ENCODE data around the gene PTCD3.

The PTCD3 gene

DNA sequence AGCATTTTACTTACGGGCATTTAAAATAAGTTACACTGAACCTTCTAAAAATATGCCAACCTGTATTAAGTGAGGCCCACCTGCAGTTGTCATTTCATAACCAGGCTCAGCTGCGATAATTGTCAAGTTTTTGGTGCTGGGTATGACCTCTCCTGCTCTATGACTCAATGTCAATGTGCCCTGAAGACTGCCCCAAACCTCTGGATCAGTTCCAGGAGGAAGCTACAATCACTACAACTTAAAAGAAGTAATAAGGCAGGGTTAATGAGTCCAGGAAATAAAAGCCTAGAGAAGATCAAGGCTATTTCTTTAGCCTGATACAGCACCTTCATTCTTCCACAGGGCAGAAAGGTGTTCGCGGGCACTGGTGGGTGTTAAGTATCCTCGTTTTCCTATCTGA lies 23.3 kb upstream of the PTCD3 start:
- Histone ChIP-seq H3K9me3 (ENCODE audit: control insufficient read depth, insufficient read depth, low read length) (no peaks in the 10 kb centered on the region), H3K4me3 (ENCODE audit: low read length) (no peak overlapping the region), H3K27ac (ENCODE audit: low read length) (no peak overlapping the region), H3K36me3 (ENCODE audit: control insufficient read depth, insufficient read depth, low read length) (peaks cover 26% of the 10 kb centered on the region; the same call in 1 of the 2 replicates), H3K4me1 (ENCODE audit: control insufficient read depth, insufficient read depth, low read length) (no peaks in the 10 kb centered on the region), H3K27me3 (ENCODE audit: control insufficient read depth, insufficient read depth, low read length) (no peaks in the 10 kb centered on the region)
- WGBS (ENCODE audit: insufficient coverage, insufficient read length): no CpG with 5 or more reads among the region's 5 CpGs
- DNase-seq (ENCODE audit: low read depth, low spot score): no peak

DNA sequence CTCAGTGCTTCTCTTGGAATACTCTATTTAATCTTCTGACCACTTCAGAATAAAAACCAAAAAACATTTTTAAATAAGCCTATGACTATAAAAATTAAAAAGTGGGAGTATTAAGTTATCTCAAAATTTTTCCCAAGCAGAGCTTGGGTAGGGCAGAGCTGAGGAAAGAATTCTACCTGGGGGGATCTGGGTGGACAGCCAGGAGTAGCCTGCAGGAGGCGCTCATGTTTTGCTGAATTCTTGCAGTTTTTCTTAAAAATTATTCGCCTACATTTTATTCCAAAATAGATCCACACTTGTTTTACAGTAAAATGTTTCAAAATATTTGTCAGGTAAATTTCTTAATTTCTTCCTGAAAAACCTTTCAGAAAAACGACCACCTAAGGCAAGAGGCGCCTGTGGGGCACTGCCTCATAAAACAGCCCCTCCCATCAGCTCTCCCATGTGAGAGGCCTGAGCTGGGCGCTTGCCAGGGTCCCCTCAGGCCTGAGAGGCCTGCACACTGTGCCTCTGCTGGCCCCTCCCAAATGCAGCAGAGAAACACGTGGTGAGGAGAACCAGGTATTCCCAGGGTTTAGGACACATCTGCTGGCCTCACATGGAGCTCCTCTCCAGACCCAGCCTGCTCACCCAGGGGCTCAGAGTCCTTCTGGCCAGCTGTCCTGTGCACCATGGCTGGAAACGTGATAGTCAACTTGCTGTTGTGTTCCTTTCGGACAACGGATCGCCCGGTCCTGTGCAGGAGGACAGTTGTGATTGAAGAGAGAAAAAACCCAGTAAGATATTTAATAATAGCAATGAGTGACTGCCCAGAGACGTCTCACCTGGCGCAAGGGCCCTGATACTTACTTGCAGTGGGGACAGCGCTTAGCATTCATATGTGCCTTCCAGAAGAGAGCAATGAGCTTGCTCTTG lies 17.8 kb upstream of the PTCD3 start:
- Histone ChIP-seq H3K9me3 (ENCODE audit: control insufficient read depth, insufficient read depth, low read length) (no peaks in the 10 kb centered on the region), H3K27me3 (ENCODE audit: control insufficient read depth, insufficient read depth, low read length) (no peaks in the 10 kb centered on the region), H3K36me3 (ENCODE audit: control insufficient read depth, insufficient read depth, low read length) (peaks cover 16% of the 10 kb centered on the region; the same call in 1 of the 2 replicates), H3K27ac (ENCODE audit: low read length) (no peak overlapping the region), H3K4me3 (ENCODE audit: low read length) (no peak overlapping the region), H3K4me1 (ENCODE audit: control insufficient read depth, insufficient read depth, low read length) (no peaks in the 10 kb centered on the region)
- no peak for DNase-seq (ENCODE audit: low read depth, low spot score)
- WGBS (ENCODE audit: insufficient coverage, insufficient read length): no CpG with 5 or more reads among the region's 14 CpGs

DNA sequence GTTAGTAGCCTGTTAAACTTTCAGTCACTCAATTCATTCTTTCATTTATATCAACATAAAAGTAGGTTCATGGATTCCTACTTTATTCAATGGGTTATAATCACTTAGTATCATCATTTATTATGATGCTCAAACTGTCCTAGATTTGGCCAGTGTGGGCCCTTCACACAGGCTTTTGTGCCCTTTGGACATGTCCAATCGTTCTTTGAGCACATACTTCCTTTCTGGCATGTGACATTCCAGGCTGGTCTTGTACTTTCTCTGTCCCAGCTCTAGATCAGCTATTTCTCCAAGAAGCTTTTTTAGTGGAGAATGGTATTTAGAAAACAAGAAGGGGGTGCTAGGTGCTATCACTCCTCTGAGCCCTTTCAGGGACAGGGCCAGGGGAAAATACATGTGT lies 11.8 kb upstream of the PTCD3 start:
- no CpG with 5 or more reads among the region's 1 CpG for WGBS (ENCODE audit: insufficient coverage, insufficient read length)
- Histone ChIP-seq H3K27me3 (ENCODE audit: control insufficient read depth, insufficient read depth, low read length) (no peaks in the 10 kb centered on the region), H3K4me3 (ENCODE audit: low read length) (no peak overlapping the region), H3K36me3 (ENCODE audit: control insufficient read depth, insufficient read depth, low read length) (no peaks in the 10 kb centered on the region; the same call in 1 of the 2 replicates), H3K4me1 (ENCODE audit: control insufficient read depth, insufficient read depth, low read length) (no peaks in the 10 kb centered on the region), H3K27ac (ENCODE audit: low read length) (no peak overlapping the region), H3K9me3 (ENCODE audit: control insufficient read depth, insufficient read depth, low read length) (no peaks in the 10 kb centered on the region)
- no peak for DNase-seq (ENCODE audit: low read depth, low spot score)

DNA sequence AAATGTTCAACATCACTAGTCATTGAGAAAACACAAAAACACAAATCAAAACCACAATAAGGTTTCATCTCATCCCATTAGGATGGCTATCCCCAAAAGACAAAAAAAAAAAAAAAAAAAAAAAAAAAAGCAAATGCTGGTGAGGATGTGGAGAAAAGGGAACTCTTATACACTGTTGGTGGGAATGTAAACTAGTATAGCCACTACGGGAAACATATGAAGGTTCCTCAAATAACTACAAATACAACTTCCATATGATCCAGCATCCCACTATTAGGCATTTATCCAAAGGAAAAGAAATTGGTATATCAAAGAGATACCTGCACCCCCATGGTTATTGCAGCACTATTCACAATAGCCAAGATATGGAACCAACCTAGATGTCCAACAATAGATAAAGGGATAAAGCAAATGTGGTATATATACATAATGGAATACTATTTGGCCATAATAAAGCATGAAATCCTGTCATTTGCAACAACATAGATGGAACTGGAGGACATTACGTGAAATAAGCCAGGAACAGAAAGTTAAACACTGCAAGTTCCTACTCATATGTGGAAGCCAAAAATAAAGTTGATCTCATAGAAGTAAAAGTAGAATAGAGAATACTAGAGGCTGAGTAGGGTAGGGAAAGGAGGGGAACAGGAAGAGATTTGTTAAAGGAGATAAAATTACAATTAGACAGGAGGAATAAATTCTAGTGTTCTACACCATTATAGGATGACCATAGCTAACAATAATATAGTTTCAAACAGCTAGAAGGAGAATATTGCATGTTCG lies 8.7 kb upstream of the PTCD3 start:
- Histone ChIP-seq H3K27me3 (ENCODE audit: control insufficient read depth, insufficient read depth, low read length) (no peaks in the 10 kb centered on the region), H3K4me1 (ENCODE audit: control insufficient read depth, insufficient read depth, low read length) (no peaks in the 10 kb centered on the region), H3K4me3 (ENCODE audit: low read length) (no peak overlapping the region), H3K27ac (ENCODE audit: low read length) (no peak overlapping the region), H3K9me3 (ENCODE audit: control insufficient read depth, insufficient read depth, low read length) (no peaks in the 10 kb centered on the region), H3K36me3 (ENCODE audit: control insufficient read depth, insufficient read depth, low read length) (no peaks in the 10 kb centered on the region; the same call in 1 of the 2 replicates)
- DNase-seq (ENCODE audit: low read depth, low spot score): no peak
- no CpG with 5 or more reads among the region's 3 CpGs for WGBS (ENCODE audit: insufficient coverage, insufficient read length)

DNA sequence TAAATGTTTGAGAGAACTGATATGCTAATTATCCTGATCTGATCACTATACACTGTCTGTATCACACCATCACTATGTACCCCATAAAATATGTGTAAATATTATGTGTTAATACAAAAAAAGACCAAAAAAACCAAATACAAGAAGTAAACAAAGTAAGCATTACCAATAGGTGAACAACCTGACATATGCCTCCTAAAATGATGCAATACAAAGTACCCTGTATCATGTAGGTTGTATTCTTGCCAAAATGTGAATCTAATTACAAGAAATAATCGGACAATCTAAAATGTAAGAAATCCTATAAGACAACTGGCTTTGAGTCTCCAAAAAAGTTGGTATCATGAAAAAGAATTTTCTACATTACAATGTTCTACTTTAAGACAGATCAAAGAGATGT lies 8.1 kb upstream of the PTCD3 start:
- Histone ChIP-seq H3K4me3 (ENCODE audit: low read length) (no peak overlapping the region), H3K36me3 (ENCODE audit: control insufficient read depth, insufficient read depth, low read length) (no peaks in the 10 kb centered on the region; the same call in 1 of the 2 replicates), H3K27ac (ENCODE audit: low read length) (no peak overlapping the region), H3K27me3 (ENCODE audit: control insufficient read depth, insufficient read depth, low read length) (no peaks in the 10 kb centered on the region), H3K4me1 (ENCODE audit: control insufficient read depth, insufficient read depth, low read length) (no peaks in the 10 kb centered on the region), H3K9me3 (ENCODE audit: control insufficient read depth, insufficient read depth, low read length) (no peaks in the 10 kb centered on the region)
- no peak for DNase-seq (ENCODE audit: low read depth, low spot score)
- WGBS (ENCODE audit: insufficient coverage, insufficient read length): no CpG with 5 or more reads among the region's 1 CpG

DNA sequence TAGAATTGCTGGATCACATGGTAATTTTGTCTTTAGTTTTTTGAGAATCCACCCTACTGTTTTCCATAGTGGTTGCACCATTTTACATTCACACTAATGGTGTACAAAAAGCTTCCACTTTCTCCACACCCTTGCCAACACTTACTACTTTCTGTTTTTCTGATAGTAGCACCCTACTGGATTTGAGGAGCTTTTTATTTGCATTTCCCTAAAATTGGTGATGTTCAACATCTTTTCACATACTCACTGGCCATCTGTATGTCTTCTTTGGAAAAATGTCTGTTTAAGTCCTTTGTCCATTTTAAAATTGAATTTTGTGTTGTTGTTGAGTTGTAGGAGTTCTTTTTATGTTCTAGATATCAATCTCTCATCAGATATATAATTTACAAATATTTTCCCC lies 3.9 kb upstream of the PTCD3 start:
- Histone ChIP-seq H3K27me3 (ENCODE audit: control insufficient read depth, insufficient read depth, low read length) (no peaks in the 10 kb centered on the region), H3K36me3 (ENCODE audit: control insufficient read depth, insufficient read depth, low read length) (no peaks in the 10 kb centered on the region; the same call in 1 of the 2 replicates), H3K27ac (ENCODE audit: low read length) (no peak overlapping the region), H3K9me3 (ENCODE audit: control insufficient read depth, insufficient read depth, low read length) (no peaks in the 10 kb centered on the region), H3K4me1 (ENCODE audit: control insufficient read depth, insufficient read depth, low read length) (no peaks in the 10 kb centered on the region), H3K4me3 (ENCODE audit: low read length) (no peak overlapping the region)
- no peak for DNase-seq (ENCODE audit: low read depth, low spot score)

DNA sequence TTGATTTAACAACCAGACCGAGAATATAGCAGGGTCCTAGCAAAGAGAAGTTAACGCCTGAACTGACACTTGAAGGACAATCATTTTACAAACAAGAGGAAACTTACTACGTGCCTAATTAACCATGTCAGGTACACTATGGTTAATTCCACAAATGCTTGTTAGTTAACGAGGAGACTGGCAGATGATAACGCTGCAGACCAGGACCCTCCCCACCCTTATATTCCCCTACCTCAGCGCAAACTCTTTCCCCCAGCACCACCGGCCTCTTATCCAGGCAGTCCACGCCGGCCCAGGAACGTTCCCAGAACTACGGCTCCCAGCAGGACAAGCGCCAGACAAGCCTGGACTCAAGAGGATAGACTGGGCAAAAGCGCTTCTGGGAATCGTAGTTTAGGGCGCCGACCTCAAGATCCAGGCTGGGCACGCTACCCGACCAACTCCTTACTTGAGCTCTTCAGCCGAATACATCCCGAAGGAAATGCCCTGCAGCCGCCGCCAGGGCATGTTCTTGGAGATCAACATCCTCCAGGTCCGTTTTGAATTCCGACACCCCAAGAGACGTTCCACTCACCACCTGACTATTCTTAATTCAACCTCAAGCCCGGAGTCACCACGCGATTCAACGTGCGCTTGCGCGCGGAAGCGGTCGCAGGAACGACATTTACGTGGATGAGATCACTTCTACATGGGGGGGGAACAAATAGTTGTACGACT lies 625 bp upstream of the PTCD3 start, which contains the start of gene POLR1A:
Gene POLR1A (minus strand): TSS at position 635 of the 717 bp plus-strand sequence. CDS start 110 bp downstream, at position 525.
- Histone ChIP-seq H3K27me3 (ENCODE audit: control insufficient read depth, insufficient read depth, low read length) (no peaks in the 10 kb centered on the region), H3K4me3 (ENCODE audit: low read length) (peak within 1 kb of the TSS; percentile 94; the same call in 1 of the 2 replicates), H3K4me1 (ENCODE audit: control insufficient read depth, insufficient read depth, low read length) (no peaks in the 10 kb centered on the region), H3K36me3 (ENCODE audit: control insufficient read depth, insufficient read depth, low read length) (no peaks in the 10 kb centered on the region; the same call in 1 of the 2 replicates), H3K27ac (ENCODE audit: low read length) (no peak within 1 kb of the TSS), H3K9me3 (ENCODE audit: control insufficient read depth, insufficient read depth, low read length) (no peaks in the 10 kb centered on the region)
- peak; percentile 89 for DNase-seq (ENCODE audit: low read depth, low spot score)
- WGBS (ENCODE audit: insufficient coverage, insufficient read length): no CpG with 5 or more reads among the region's 38 CpGs

DNA sequence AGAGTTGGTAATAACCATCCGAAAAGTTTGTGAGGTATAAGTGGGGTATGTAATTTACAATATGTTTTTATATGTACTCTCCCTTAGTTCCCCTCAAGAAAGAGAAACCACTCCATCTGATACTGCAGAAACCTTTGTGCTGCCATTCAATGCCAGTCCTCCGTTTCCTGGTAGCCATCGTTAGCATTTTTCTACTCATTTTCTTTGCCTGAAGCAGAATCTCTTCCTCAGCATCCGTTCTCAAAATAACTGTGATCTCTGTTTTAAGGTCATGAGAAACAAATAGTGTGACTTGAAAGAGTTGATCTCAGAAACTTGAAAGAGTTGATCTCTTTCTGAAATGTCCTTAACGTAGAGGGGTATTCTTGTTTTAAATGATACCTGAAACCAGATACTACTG lies 996 bp downstream of the PTCD3 start:
- peak overlapping the region; percentile 94; the same call in 1 of the 2 replicates for H3K4me3 ChIP-seq (ENCODE audit: low read length)
- WGBS (ENCODE audit: insufficient coverage, insufficient read length): no CpG with 5 or more reads among the region's 5 CpGs
- DNase-seq (ENCODE audit: low read depth, low spot score): no peak
- no peaks in the 10 kb centered on the region for H3K27me3 ChIP-seq (ENCODE audit: control insufficient read depth, insufficient read depth, low read length)
- no peak overlapping the region for H3K27ac ChIP-seq (ENCODE audit: low read length)
- H3K4me1 ChIP-seq (ENCODE audit: control insufficient read depth, insufficient read depth, low read length): no peaks in the 10 kb centered on the region
- H3K9me3 ChIP-seq (ENCODE audit: control insufficient read depth, insufficient read depth, low read length): no peaks in the 10 kb centered on the region
- H3K36me3 ChIP-seq (ENCODE audit: control insufficient read depth, insufficient read depth, low read length): no peaks in the 10 kb centered on the region; the same call in 1 of the 2 replicates

DNA sequence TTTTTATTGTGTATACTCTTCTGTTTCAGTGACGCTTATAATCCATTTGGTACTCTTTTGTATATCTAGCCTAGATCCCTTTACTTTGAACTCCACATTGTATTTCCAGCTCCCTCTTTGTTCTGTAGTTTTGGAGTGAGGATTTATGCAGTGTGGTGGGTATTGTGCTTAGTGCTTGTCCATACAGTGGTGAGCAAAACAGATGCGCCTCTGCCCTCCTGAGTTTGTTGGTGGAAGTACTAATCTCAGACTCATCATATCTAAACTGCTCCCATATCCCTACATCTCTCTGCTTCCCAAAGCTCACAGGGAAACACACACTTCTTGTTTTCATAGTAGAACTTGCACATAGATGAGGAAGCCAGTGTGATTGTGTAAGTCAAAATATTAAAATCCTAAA lies 12.1 kb downstream of the PTCD3 start:
- Histone ChIP-seq H3K27me3 (ENCODE audit: control insufficient read depth, insufficient read depth, low read length) (no peaks in the 10 kb centered on the region), H3K36me3 (ENCODE audit: control insufficient read depth, insufficient read depth, low read length) (peaks cover 35% of the 10 kb centered on the region; the same call in 1 of the 2 replicates), H3K4me1 (ENCODE audit: control insufficient read depth, insufficient read depth, low read length) (no peaks in the 10 kb centered on the region), H3K27ac (ENCODE audit: low read length) (no peak overlapping the region), H3K4me3 (ENCODE audit: low read length) (no peak overlapping the region), H3K9me3 (ENCODE audit: control insufficient read depth, insufficient read depth, low read length) (no peaks in the 10 kb centered on the region)
- no peak for DNase-seq (ENCODE audit: low read depth, low spot score)
- no CpG with 5 or more reads among the region's 2 CpGs for WGBS (ENCODE audit: insufficient coverage, insufficient read length)
